Activated CD4-positive, CD25-positive, alpha-beta regulatory T cell treated with anti-CD3 and anti-CD28 coated beads, Interleukin-2, amount 50 U/mL, for 16 hours (primary cell): ENCODE results near the gene POLR3B.
"Not testable (repeated sequence)": the region's sequence is repeated elsewhere in the genome, so short reads cannot be mapped to it uniquely, and the experiment has no call there.

ENCODE experiments used
- DNase-seq: peaks from one replicate; pipeline ENCODE4 v3.0.0-alpha.2; 2020; ENCODE audit warnings: low read depth, low spot score

POLR3B gene

DNA sequence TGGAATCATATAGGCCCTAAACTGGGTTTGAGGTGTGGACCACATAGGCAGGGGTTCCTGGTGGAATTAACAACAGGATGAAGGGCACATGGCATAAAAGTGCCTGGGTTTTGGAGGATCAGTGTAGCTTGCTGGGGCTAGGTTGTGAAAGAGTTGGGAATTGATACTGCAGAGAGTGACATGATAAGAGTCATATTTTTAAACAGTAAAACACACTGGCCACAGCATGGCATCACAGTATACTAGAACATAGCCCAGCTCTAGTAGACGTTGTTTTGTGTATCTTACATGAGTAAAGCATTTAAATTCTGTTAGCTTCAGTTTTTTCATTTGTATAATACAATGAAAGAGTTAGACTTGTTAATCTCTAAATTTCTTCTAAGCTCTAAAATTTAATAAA lies 102.0 kb downstream of the POLR3B start:
- DNase-seq = no peak

DNA sequence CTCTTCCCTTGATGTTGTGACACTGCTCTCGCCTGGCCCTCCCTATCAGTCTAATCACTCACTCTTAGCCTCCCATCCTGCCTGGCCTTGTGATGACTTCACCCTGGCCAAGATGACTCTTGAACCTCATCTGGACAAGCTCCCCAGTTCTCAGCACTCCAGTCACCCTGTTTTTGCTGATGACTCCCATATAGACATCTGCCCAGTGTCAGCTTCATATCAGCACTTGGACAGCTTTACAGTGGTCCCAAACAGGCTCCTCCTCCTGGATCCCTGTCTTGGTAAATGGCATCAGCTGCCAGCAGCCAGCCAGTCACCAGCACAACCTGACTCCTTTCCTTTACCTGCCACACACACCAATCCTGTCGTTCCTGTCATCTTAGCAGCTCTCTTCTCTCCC lies 104.2 kb downstream of the POLR3B start:
- no peak for DNase-seq

DNA sequence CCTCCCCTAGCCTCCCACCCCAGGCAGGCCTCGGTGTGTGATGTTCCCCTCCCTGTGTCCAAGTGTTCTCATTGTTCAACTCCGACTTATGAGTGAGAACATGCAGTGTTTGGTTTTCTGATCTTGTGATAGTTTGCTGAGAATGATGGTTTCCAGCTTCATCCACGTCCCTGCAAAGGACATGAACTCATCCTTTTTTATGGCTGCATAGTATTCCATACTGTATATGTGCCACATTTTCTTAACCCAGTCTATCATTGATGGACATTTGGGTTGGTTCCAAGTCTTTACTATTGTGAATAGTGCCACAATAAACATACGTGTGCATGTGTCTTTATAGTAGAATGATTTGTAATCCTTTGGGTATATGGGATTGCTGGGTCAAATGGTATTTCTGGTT lies 108.1 kb downstream of the POLR3B start:
- not testable (repeated sequence) for DNase-seq

DNA sequence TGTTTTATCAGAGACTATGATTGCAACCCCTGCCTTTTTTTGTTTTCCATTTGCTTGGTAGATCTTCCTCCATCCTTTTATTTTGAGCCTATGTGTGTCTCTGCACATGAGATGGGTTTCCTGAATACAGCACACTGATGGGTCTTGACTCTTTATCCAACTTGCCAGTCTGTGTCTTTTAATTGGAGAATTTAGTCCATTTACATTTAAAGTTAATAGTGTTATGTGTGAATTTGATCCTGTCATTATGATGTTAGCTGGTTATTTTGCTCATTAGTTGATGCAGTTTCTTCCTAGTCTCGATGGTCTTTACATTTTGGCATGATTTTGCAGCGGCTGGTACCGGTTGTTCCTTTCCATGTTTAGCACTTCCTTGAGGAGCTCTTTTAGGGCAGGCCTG lies 118.1 kb downstream of the POLR3B start:
- DNase-seq = not testable (repeated sequence)

DNA sequence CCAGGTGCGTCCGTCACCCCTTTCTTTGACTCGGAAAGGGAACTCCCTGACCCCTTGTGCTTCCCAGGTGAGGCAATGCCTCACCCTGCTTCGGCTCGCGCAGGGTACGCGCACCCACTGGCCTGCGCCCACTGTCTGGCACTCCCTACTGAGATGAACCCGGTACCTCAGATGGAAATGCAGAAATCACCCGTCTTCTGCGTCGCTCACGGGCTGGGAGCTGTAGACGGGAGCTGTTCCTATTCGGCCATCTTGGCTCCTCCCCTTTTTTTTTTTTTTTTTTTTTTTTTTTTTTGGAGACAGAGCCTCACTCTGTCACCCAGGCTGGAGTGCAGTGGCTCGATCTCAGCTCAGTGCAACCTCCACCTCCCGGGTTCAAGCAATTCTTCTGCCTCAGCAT lies 120.1 kb downstream of the POLR3B start:
- DNase-seq = not testable (repeated sequence)

DNA sequence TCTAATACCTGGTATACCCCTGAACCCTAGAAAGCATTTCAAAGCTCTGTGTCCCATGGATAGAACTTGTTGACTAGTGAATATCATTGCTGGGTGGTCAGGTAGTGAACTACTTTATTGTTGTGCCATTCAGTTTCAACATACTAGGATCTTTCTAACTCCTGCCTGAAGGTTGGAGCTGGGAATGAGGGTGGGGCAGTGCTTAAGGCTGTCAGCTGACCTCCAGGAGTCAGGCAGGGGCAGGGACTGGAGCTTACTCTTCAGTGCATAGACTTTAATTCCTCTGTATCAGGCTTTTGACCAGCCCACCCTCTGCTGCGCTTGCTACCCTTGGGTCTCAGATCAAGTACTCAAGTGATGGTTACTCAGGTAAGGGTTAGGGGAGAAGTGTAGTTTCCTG lies 122.7 kb downstream of the POLR3B start:
- no peak for DNase-seq

DNA sequence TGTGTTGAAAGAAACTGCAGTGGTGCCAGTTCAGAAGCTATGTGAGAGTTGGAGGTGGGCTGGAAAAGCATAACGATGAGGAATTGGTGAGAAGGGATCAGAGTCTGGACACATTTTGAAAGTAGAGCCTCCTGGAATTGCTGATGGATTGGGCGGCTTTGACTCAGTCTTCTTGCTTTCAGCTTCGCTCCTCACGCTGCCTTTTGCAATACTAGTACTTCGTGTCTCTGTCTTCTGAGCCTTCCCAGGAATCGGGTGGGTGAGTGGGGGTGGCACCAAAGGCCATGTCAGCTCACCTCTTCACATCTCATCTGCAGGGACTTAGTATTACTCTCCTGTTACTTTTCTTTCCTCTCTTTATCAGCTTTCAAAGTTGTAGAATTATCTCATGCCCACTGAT lies 123.7 kb downstream of the POLR3B start:
- no peak for DNase-seq

DNA sequence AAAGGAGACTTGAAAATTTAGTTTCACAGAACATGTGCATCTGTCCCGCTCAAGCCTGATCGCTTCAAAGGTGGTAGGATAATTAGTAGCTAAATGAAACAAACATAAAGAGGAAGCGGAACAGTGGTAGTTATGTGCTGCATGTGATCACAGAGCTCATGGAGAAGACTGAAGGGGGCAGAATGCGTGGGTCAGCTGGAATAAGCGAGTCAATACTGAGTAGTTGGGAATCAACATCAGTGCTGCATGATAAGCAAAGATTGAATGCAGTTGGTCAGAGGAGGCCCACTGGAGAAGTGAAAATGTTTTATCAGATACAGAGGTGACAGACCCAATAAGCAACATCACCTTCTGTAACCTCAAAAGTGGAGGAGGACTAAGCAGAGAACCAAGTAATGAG lies 130.1 kb downstream of the POLR3B start:
- DNase-seq = no peak

DNA sequence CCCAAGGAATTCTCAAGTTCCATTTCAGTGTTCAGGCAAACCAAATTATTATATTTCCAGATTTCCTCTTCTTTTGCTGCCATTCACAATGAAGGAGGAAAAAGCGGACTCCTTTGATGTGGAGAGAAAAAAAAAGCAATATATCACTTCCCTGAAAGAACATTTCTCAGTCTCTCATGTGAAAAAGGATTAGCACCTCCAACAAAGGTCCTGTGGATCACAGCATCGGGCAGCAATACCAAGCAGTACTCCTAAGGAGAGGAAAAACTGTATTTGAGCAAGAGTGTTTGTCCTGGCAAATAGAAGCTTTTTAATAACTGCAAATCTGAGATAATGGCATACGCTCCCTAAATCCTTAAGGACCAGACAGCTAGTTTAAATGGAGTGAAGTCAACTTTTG lies 131.3 kb downstream of the POLR3B start:
- no peak for DNase-seq

DNA sequence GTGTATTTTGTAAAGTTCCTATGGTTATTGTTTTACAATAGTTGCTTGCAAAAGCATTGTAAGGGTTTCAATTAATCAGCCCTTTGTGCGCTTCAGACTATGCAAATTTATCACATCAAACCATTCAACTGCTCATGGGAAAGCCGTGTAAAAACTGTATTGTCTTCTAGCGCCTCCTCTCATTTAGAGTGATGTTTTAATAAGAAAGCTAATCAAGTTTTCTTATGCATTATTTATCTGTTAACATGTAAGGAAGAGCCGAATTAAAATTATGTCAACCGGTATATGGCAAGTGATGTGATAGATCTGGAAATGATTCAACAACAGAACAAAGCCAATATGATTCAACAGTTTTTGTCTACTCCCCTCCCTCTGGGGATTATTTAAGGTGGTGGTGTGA lies 132.7 kb downstream of the POLR3B start:
- no peak for DNase-seq

DNA sequence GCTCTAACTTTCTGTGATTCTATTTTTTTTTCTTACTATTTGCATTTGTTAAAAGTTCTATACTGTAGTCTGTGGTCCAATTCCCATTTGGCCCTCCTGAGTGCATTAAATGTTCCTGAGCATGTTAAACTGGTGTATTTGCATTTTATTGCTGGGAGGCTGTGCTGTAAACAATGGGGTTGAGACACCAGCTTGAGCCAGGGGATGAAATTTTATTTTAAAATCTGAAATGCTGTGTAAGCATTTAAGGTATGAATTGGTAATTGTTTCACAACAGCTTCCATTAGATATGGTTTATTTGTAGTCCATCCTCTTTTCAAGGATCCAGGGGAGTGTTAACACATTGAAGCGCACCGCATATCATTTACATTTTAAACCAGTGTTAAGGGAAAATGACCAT lies 135.3 kb downstream of the POLR3B start:
- DNase-seq = no peak

DNA sequence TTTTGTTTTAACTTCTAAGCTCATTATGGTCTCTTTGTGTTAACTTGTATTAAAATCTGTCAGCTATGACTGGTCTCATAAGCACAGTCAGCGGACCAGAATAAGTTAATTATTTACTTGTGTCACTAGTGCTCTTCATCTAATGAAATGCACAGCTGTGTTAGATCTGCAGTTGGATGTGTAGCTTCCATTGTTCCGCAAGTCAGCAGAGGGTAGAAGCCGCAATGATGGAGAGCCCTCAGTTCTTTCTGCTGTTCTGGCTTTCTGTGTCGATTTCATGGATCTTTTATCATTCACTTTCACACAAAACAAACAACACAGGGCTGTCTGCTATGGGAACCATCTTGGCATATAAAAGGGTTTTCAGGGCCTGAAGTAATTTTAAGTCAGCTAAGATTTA lies 136.0 kb downstream of the POLR3B start:
- no peak for DNase-seq

DNA sequence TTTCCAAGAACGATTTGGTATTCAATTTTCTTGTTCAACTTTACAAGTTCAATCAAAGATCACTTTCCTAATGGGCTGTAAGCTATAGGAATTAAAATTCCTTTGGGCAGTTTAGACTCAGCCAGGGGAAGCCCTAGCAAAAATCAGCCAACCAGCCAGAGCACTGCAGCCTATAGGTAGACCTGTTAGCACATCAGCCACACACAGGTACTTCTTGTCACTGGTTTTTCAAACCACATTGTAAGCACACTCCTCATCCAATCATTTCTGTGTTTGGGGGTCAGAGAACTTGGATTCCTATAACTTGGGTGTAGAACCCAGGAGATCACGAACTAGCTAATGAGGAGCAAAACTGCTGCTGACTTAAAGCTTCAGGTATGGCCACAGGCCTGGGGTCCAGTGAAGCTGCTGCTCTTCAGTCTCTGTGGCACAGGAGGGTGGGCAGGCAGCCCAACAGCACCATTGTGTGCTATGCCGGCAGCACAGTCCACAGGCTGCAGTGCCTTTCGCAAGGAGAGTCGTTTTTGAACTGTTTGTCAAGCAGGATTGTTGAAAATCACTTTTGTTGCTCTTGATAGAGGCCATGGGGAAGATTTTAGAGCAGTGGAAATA lies 137.9 kb downstream of the POLR3B start:
- DNase-seq = no peak

DNA sequence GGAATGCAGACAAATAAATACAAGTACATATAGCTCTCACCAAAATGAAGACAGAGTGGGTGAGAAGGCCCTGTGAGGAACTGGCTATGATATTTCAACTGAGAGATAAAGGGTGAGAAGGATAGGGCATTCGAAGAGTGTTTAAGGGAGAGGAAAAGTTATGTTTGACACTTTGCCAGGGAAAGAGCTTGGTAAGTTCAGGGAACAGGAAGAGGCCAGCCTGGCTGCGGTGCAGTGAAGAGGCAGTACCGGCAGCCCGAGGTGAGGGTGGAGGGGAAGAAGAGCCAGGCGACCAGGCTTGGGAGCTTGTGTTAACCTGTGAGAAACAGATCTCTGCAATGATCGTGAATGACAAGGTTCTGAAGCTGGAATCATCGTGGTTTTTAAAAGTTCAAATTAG lies 140.5 kb downstream of the POLR3B start:
- DNase-seq = no peak

DNA sequence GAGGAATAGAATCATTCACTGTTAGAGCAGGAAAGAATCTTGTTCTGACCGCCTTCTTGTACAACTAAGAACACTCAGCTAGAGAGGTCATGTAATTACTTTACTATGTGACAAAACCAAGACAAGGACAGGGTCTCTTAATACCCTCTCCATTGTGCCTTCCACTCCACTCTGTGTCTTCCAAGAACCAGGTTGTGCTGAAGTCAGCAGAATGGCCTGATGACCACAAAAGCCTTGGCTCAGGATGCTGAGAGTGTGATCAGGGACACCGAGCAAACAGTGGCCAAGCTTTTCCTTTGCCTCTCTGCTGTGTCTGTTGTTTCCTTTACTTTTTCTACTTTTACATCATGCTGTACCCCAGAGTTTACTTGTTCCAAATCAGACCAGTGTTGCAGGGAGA lies 142.1 kb downstream of the POLR3B start:
- DNase-seq = no peak

DNA sequence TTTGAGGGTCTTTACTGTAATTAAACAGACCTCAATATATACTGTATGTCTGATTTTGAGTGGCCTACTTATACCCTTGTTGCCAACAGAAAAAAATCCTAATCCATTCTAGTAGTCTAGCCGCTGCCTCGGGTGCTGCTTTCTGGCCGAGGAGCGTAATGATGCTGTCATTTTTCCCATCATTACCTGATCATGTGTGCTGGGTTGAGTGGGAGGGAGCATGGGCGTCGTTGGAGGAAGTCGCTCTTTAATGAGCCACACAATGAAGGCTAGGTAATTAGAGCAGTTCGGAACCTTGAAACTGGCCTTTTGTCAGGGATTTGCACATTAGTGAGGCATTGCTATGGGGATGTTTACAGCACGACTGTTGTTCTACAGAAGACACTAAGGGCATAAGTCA lies 149.1 kb downstream of the POLR3B start:
- no peak for DNase-seq

DNA sequence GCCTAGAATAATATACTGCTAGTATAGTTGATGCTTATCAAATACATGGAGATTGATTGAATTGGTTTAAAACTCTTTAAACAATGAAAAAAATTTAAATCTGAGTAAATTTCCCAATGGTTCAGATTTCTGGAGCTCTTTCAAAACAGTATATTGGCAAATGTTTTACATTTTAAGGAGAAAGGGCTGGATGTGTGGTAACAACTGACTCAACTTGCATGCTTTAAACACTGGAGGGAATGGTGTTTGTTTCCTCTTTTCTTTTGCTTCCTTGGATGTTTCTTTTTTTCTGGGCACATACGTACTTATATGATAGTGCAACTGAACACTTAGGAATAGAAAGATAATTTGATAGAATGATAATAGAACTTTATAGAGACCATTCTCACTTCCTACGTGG lies 151.4 kb downstream of the POLR3B start:
- no peak for DNase-seq

DNA sequence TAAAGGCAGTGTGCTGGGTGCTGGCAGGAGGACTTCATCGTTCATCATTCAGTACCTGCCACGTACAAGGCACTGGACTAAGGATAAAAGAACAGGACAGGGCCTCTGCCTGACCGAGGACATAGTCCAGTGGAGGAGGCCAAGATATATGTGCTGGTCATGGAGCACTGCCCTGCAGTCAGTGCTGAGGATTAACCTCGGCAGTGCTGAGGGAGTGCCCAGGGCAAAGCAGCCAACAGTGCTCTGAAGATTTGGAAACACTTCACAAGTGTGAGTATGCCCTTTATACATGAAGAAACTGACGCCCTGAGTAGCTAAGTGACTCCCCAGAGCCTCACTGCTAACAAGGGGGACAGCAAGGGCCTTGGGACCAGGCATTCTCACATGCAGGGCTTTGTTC lies 153.8 kb downstream of the POLR3B start:
- DNase-seq = no peak

DNA sequence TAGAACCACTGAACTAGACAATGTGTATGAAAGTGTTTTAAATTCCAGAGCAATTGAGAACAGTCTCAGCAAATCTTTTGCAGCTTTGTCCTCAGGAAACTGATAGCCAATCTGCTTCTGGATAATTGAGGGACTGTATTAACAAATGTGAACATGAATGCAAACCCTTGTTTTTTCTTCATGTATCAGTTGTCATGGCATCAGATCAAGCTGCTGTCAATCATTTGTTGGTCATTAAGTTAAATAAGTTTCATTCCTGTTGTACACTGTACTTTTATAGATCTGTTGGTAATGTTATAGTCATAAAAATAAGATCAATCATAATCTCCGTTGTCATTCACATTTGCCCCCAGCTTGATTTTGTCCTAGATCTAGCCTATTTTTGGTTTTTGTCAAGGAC lies 159.8 kb downstream of the POLR3B start:
- DNase-seq = no peak

DNA sequence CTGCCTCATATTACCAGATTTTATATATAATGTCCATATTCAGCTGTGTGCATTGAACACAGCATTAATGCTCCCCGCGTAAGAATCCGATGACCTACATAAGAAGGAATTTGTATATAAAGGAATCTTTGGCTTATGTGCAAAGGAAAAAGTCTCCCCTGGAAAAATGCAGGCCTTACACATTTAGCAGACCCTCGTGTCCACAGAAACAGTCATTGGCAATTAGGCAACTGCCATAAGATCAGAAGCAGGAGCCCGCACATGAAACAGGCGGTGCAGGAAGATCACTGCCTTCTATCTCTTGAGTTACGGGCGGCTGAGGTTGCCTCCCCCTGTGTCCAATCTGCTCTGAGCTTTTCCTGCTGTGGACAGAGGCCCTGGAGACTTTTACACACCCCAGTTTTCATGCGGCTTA lies 162.1 kb downstream of the POLR3B start:
- DNase-seq = no peak

DNA sequence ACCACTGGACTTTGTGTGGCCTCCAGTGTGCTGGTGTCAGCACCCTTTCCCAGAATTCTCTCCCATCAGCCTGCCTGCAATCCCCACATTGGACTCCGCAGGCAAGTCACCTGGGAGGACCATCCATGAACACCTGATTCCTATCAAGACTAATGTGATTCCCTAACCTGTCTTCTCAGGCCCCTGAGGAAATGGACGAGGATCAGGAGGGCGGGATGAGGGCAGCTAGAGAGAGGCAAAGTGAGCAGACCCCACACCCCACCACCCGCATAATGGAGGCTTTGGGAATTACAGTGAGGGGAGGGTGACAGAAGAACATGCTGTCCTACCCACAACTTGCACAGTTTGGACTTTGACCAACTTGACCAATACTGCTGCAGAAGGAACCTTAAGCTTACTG lies 164.4 kb downstream of the POLR3B start:
- no peak for DNase-seq

DNA sequence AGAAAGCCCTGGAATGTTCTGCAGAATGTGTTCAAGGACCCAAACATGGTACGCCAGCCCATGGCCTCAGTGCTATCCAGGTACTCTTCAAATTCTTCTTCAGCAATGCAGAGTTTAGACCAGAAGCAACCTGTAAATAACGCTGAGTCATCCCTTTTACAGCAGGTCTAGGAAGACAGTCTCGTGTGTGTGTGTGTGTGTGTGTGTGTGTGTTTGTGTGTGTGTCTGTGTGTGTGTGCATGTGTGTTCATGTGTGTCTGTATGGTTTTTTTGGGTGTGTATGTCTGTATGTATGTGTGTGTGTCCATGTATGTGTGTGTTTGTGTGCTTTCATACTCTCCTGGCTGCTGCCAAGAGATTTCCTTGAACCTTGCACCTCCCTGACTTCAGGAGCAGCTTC lies 165.2 kb downstream of the POLR3B start:
- no peak for DNase-seq

DNA sequence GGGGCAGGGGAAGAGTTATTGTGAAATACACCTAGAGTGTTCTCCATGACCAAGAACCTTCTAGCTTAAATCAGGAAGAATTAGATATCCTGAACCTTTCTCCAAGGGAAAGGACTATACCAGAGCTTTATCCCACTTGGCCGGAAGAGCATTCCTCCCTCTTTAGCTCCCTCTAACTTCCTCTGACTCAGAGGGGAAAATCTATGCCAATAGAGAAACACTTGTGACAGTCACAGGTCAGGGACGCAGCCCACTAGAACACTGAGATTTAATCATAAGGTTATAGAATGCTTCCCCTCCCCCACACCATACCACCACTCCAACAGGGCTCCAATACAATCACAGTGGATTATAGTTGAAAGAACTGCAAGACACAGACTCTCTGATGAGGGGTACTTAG lies 169.8 kb downstream of the POLR3B start:
- no peak for DNase-seq

DNA sequence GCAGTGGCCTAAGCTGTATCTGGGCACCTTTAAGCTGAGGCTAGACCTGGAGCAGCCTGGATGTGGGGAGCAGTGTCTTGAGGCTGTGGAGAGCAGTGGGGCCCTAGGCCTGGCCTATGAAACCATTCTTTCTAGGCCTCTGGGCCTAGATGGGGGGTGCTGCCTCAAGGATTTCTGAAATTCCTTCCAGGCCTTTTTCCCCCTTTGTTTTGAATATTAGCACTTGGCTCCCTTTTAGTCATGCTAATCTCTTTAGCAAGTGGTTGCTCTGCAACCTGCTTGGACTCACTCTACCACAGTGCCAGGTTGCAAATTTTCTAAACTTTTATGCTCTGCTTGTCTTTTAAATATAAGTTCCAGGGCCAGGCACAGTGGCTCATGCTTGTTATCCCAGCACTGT lies 183.7 kb downstream of the POLR3B start:
- DNase-seq = no peak
